SU-DHL-6 (cell line): ENCODE results near the gene IGSF3.

ENCODE experiments used
- H2AFZ ChIP-seq: fragments of 200-600 bp; sonication (generic); 2 replicates; pipeline ENCODE4 v1.6.1; 2014; ENCODE audit warnings: low read depth, mild to moderate bottlenecking, moderate library complexity, mixed read lengths, antibody characterized with exemption, low read length; ENCODE audit not compliant: severe bottlenecking
- H3F3A ChIP-seq: fragments of 200-600 bp; shearing (Covaris generic); 2 replicates; pipeline ENCODE4 v1.6.0; 2016; ENCODE audit warnings: antibody characterized with exemption, mild to moderate bottlenecking; ENCODE audit not compliant: insufficient read depth
- H3K27ac ChIP-seq: fragments of 200-600 bp; sonication (generic); 2 replicates; pipeline ENCODE4 v1.5.1; 2016; ENCODE audit warnings: low read depth, mild to moderate bottlenecking, low read length, moderate library complexity, mixed read lengths
- H3K27me3 ChIP-seq: fragments of 200-600 bp; sonication (generic), shearing (Covaris generic); 2 replicates; pipeline ENCODE4 v1.6.0; 2014; ENCODE audit warnings: mild to moderate bottlenecking, low read length
- H3K36me3 ChIP-seq: fragments of 200-600 bp; sonication (generic); 2 replicates; pipeline ENCODE4 v1.6.1; 2014; ENCODE audit warnings: mild to moderate bottlenecking, low read length, mixed read lengths
- H3K4me2 ChIP-seq: fragments of 300-600, 200-600 bp; shearing (Covaris generic), sonication (generic); 2 replicates; pipeline ENCODE4 v1.6.0; 2014; ENCODE audit warnings: low read length, low read depth, mild to moderate bottlenecking; ENCODE audit not compliant: poor library complexity, severe bottlenecking
- H3K4me3 ChIP-seq: fragments of 200-600 bp; sonication (generic); 2 replicates; pipeline ENCODE4 v1.5.1; 2014; ENCODE audit warnings: antibody characterized with exemption, low read length, mild to moderate bottlenecking, mixed read lengths; ENCODE audit not compliant: insufficient read depth, poor library complexity, severe bottlenecking
- H3K79me2 ChIP-seq: fragments of 200-600 bp; sonication (generic); 2 replicates; pipeline ENCODE4 v1.6.1; 2014; ENCODE audit warnings: mild to moderate bottlenecking, low read length, moderate library complexity; ENCODE audit not compliant: insufficient read depth
- H3K9ac ChIP-seq: fragments of 200-600 bp; sonication (generic); 2 replicates; pipeline ENCODE4 v1.7.0; 2014; ENCODE audit warnings: mild to moderate bottlenecking, low read length
- H3K9me2 ChIP-seq: fragments of 200-600 bp; sonication (generic); replicated peaks from 2 replicates; pipeline ENCODE4 v1.6.1; 2014; ENCODE audit warnings: low read length; ENCODE audit not compliant: insufficient read depth
- H3K9me3 ChIP-seq: fragments of 200-600 bp; sonication (generic); 2 replicates; pipeline ENCODE4 v1.6.1; 2014; ENCODE audit warnings: low read length, mixed read lengths; ENCODE audit not compliant: insufficient read depth
- H4K20me1 ChIP-seq: fragments of 200-600 bp; sonication (generic); 2 replicates; pipeline ENCODE4 v1.6.1; 2014; ENCODE audit warnings: low read depth, mild to moderate bottlenecking, antibody characterized with exemption, low read length, moderate library complexity, mixed read lengths
- CTCF ChIP-seq: fragments of 200-600 bp; sonication (generic); IDR thresholded peaks from one replicate; pipeline ENCODE4 v1.5.1; 2017; ENCODE audit warnings: antibody characterized with exemption, mild to moderate bottlenecking, low read length, moderate library complexity; ENCODE audit not compliant: insufficient read depth, poor library complexity, severe bottlenecking
- EZH2phosphoT487 ChIP-seq: fragments of 200-600 bp; sonication (generic), shearing (Covaris generic); conservative IDR thresholded peaks from 2 replicates; pipeline ENCODE4 v1.6.1; 2018; ENCODE audit warnings: mild to moderate bottlenecking, antibody characterized with exemption, low read length, moderate library complexity, mixed read lengths

Gene IGSF3

GRCh38 chr1:116671912-116672311, 4.4 kb upstream of the IGSF3 start:
- TF ChIP-seq EZH2phosphoT487 (no peak), CTCF (no peak)
- H2AFZ ChIP-seq = no peak overlapping the region
- H3K4me3 ChIP-seq = no peak overlapping the region
- H3K27me3 ChIP-seq = no peaks in the 10 kb centered on the region
- no peaks in the 10 kb centered on the region for H3K9me2 ChIP-seq
- H3K9ac ChIP-seq = no peak overlapping the region
- H3K27ac ChIP-seq = no peak overlapping the region
- no peaks in the 10 kb centered on the region for H3F3A ChIP-seq
- H4K20me1 ChIP-seq = no peaks in the 10 kb centered on the region
- no peak overlapping the region for H3K4me2 ChIP-seq
- no peaks in the 10 kb centered on the region for H3K9me3 ChIP-seq
- no peaks in the 10 kb centered on the region for H3K36me3 ChIP-seq
- H3K79me2 ChIP-seq = no peaks in the 10 kb centered on the region

GRCh38 chr1:116671072-116671760, 3.7 kb upstream of the IGSF3 start:
- Histone ChIP-seq H3F3A (no peaks in the 10 kb centered on the region), H3K36me3 (no peaks in the 10 kb centered on the region), H3K27ac (no peak overlapping the region), H2AFZ (no peak overlapping the region), H3K27me3 (no peaks in the 10 kb centered on the region), H4K20me1 (no peaks in the 10 kb centered on the region), H3K4me3 (no peak overlapping the region), H3K9me2 (no peaks in the 10 kb centered on the region), H3K9me3 (no peaks in the 10 kb centered on the region), H3K9ac (no peak overlapping the region), H3K79me2 (no peaks in the 10 kb centered on the region), H3K4me2 (no peak overlapping the region)
- TF ChIP-seq EZH2phosphoT487 (no peak), CTCF (no peak)

GRCh38 chr1:116668277-116668676, 744 bp upstream of the IGSF3 start:
- Histone ChIP-seq H3K9me3 (no peaks in the 10 kb centered on the region), H3F3A (no peaks in the 10 kb centered on the region), H3K9ac (no peak overlapping the region), H3K4me2 (no peak overlapping the region), H3K79me2 (no peaks in the 10 kb centered on the region), H3K27me3 (no peaks in the 10 kb centered on the region), H4K20me1 (no peaks in the 10 kb centered on the region), H3K36me3 (no peaks in the 10 kb centered on the region), H3K27ac (no peak overlapping the region), H3K4me3 (no peak overlapping the region), H2AFZ (no peak overlapping the region), H3K9me2 (no peaks in the 10 kb centered on the region)
- no peak for TF ChIP-seq CTCF
- TF ChIP-seq EZH2phosphoT487 = no peak
